Calu3 (cell line): ENCODE results near the gene CPED1. TPM values are rescaled to one million over a fixed set of nuclear protein-coding genes. Genes with fewer than 3 reads are reported as not detected.
A peak's percentile ranks its signal among the peaks of the same experiment; 100 is the strongest.

Source experiments
- BruUV-seq: library from RNA; stranded (reverse); fragments of 400-500 nt; replicated peaks from 2 replicates; lab custom pipeline; 2021; lab: Mats Ljungman, UMichigan
- CTCF ChIA-PET: fragments of 300-600 bp; sonication (Branson Sonifier 250); formaldehyde crosslinking; loops from one replicate; lab custom pipeline; 2022; ENCODE audit warnings: antibody characterized with exemption; lab: Charles Lee
- DNase-seq: peaks from one replicate; pipeline ENCODE4 v3.0.0; 2022
- H3K27ac Mint-ChIP-seq: one replicate; pipeline ENCODE4 v1.8.0; 2022; ENCODE audit warnings: mixed read lengths; ENCODE audit not compliant: unreplicated experiment
- H3K27me3 Mint-ChIP-seq: one replicate; pipeline ENCODE4 v1.8.0; 2022; ENCODE audit warnings: mixed read lengths; ENCODE audit not compliant: unreplicated experiment
- H3K36me3 Mint-ChIP-seq: one replicate; pipeline ENCODE4 v1.8.0; 2022; ENCODE audit warnings: mild to moderate bottlenecking, moderate library complexity, mixed read lengths; ENCODE audit not compliant: insufficient read depth, unreplicated experiment
- H3K4me1 Mint-ChIP-seq: one replicate; pipeline ENCODE4 v1.8.0; 2022; ENCODE audit warnings: mild to moderate bottlenecking, low read depth, mixed read lengths; ENCODE audit not compliant: unreplicated experiment
- H3K4me3 Mint-ChIP-seq: one replicate; pipeline ENCODE4 v1.8.0; 2022; ENCODE audit warnings: mild to moderate bottlenecking, low read depth, moderate library complexity, mixed read lengths; ENCODE audit not compliant: unreplicated experiment
- H3K9me3 Mint-ChIP-seq: one replicate; pipeline ENCODE4 v1.8.0; 2022; ENCODE audit warnings: low read depth, mixed read lengths; ENCODE audit not compliant: unreplicated experiment
- CTCF ChIP-seq: fragments of 200-600 bp; IDR thresholded peaks from one replicate; pipeline ENCODE4 v1.8.0; 2022; ENCODE audit warnings: antibody characterized with exemption; ENCODE audit not compliant: unreplicated experiment
- intact Hi-C: fragments of 100-400 bp; cut with micrococcal nuclease; formaldehyde crosslinking; loops from one replicate; pipeline ENCODE4 v1.10.0; 2022; ENCODE audit not compliant: unreplicated experiment
- total RNA-seq: library from RNA; stranded (reverse); gene quantifications from 2 replicates; pipeline ENCODE4 v1.2.3, GENCODE V29; 2022

The CPED1 gene
- total RNA-seq, 1 experiment from 2014 or later, result 0.24 TPM

GRCh38 chr7:121026159-121026558, 37.6 kb downstream of the CPED1 start:
- Mint-ChIP-seq H3K27ac (peak overlapping the region; percentile 48), H3K27me3 (no peaks in the 10 kb centered on the region), H3K4me1 (peaks cover 24% of the 10 kb centered on the region), H3K36me3 (no peaks in the 10 kb centered on the region), H3K4me3 (no peak overlapping the region), H3K9me3 (no peaks in the 10 kb centered on the region)
- intact Hi-C loops, result no loop called here
- no peak for TF ChIP-seq CTCF
- BruUV-seq, result no TSS peak
- no peak for DNase-seq
- CTCF ChIA-PET, result no interaction called here

- peaks cover 19% of the 10 kb centered on the region for H3K4me1 Mint-ChIP-seq
- no TSS peak for BruUV-seq
Measured at GRCh38 chr7:121026577-121027111, 38.1 kb downstream of the CPED1 start.

GRCh38 chr7:121027761-121028669, 39.5 kb downstream of the CPED1 start:
- H3K36me3 Mint-ChIP-seq, result no peaks in the 10 kb centered on the region
- no peak overlapping the region for H3K4me3 Mint-ChIP-seq
- intact Hi-C loops, result no loop called here
- DNase-seq, result no peak
- no peaks in the 10 kb centered on the region for H3K9me3 Mint-ChIP-seq
- H3K27me3 Mint-ChIP-seq, result no peaks in the 10 kb centered on the region
- CTCF ChIA-PET, result interaction anchor here (0.6 to 1.4 kb wide), 2 partner anchors 55 to 104 kb away, joined by 3 to 4 read pairs; no protein-coding TSS in a partner anchor
- TF ChIP-seq CTCF, result no peak
- no TSS peak for BruUV-seq
- H3K4me1 Mint-ChIP-seq, result peaks cover 12% of the 10 kb centered on the region
- H3K27ac Mint-ChIP-seq, result no peak overlapping the region

More at GRCh38 chr7:121026577-121027111, 38.1 kb downstream of the CPED1 start:
- Mint-ChIP-seq H3K36me3 (no peaks in the 10 kb centered on the region), H3K4me3 (no peak overlapping the region), H3K27me3 (no peaks in the 10 kb centered on the region), H3K9me3 (no peaks in the 10 kb centered on the region), H3K27ac (peak overlapping the region; percentile 48)
- intact Hi-C loops, result no loop called here
- TF ChIP-seq CTCF, result no peak
- no peak for DNase-seq
- CTCF ChIA-PET, result interaction anchor here (0.7 kb wide), 1 partner anchor 748 kb away, joined by 4 read pairs; no protein-coding TSS in a partner anchor

- H3K36me3 Mint-ChIP-seq, result no peaks in the 10 kb centered on the region
- CTCF ChIA-PET, result no interaction called here
- no TSS peak for BruUV-seq
- H3K4me3 Mint-ChIP-seq, result no peak overlapping the region
- TF ChIP-seq CTCF, result no peak
- no peaks in the 10 kb centered on the region for H3K9me3 Mint-ChIP-seq
- no peak for DNase-seq
- no peak overlapping the region for H3K27ac Mint-ChIP-seq
- no peaks in the 10 kb centered on the region for H3K4me1 Mint-ChIP-seq
- H3K27me3 Mint-ChIP-seq, result no peaks in the 10 kb centered on the region
- intact Hi-C loops, result no loop called here
Measured at GRCh38 chr7:121029302-121029701, 40.8 kb downstream of the CPED1 start.
